WTC11 (cell line): ENCODE results near the gene NEK10. TPM values are rescaled to one million over a fixed set of nuclear protein-coding genes. Genes with fewer than 3 reads are reported as not detected.

ENCODE experiments used
- ATAC-seq: fragments of 200-7000 bp; cut with Tn5 transposase; 2 replicates; pipeline ENCODE4 v1.10.0; 2021; ENCODE audit warnings: mild to moderate bottlenecking, moderate library complexity
- CTCF ChIA-PET: fragments of 300-600 bp; sonication (Branson Sonifier 250); formaldehyde crosslinking; loops from one replicate; lab custom pipeline; 2021; ENCODE audit warnings: antibody characterized with exemption; lab: Charles Lee
- POLR2A ChIA-PET: fragments of 350-600 bp; sonication (Branson Sonifier 250); formaldehyde crosslinking; loops from one replicate; lab custom pipeline; 2021; ENCODE audit warnings: antibody characterized with exemption; lab: Charles Lee
- DNase-seq: peaks from one replicate; pipeline ENCODE4 v3.0.0; 2021; ENCODE audit warnings: low spot score
- H3K27ac Mint-ChIP-seq: 2 replicates; pipeline ENCODE4 v1.8.0; 2021; ENCODE audit warnings: mixed read lengths
- H3K27me3 Mint-ChIP-seq: 2 replicates; pipeline ENCODE4 v1.8.0; 2021; ENCODE audit warnings: low read depth, mild to moderate bottlenecking, moderate library complexity, mixed read lengths
- H3K36me3 Mint-ChIP-seq: 2 replicates; pipeline ENCODE4 v1.8.0; 2021; ENCODE audit warnings: mixed read lengths
- H3K4me1 Mint-ChIP-seq: 2 replicates; pipeline ENCODE4 v1.8.0; 2022; ENCODE audit warnings: mixed read lengths
- H3K4me3 Mint-ChIP-seq: 2 replicates; pipeline ENCODE4 v1.8.0; 2021; ENCODE audit warnings: mild to moderate bottlenecking, moderate library complexity, mixed read lengths
- H3K9me3 Mint-ChIP-seq: 2 replicates; pipeline ENCODE4 v1.8.0; 2021; ENCODE audit warnings: mixed read lengths
- CBFB ChIP-seq: sonication (generic); formaldehyde crosslinking; IDR thresholded peaks from 2 replicates; pipeline ENCODE4 v1.8.1; 2022; ENCODE audit warnings: mild to moderate bottlenecking, low read depth, missing genetic modification reagents
- CREM ChIP-seq: sonication (generic); formaldehyde crosslinking; IDR thresholded peaks from 2 replicates; pipeline ENCODE4 v1.8.1; 2022; ENCODE audit warnings: mild to moderate bottlenecking, missing genetic modification reagents, moderate library complexity
- GABPB1 ChIP-seq: sonication (generic); formaldehyde crosslinking; IDR thresholded peaks from 2 replicates; pipeline ENCODE4 v1.8.1; 2023; ENCODE audit warnings: mild to moderate bottlenecking, missing genetic modification reagents
- GTF2I ChIP-seq: fragments of 250-450 bp; sonication (Bioruptor Pico); conservative IDR thresholded peaks from 2 replicates; pipeline ENCODE4 v1.4.0; 2021; ENCODE audit warnings: mild to moderate bottlenecking
- KAT7 ChIP-seq: sonication (generic); formaldehyde crosslinking; IDR thresholded peaks from 2 replicates; pipeline ENCODE4 v1.8.1; 2023; ENCODE audit warnings: missing genetic modification reagents, mild to moderate bottlenecking, borderline replicate concordance
- OVOL2 ChIP-seq: fragments of 250-450 bp; sonication (Bioruptor Pico); IDR thresholded peaks from 2 replicates; pipeline ENCODE4 v1.9.0; 2021; ENCODE audit warnings: mild to moderate bottlenecking, borderline replicate concordance
- RELA ChIP-seq: sonication (generic); formaldehyde crosslinking; IDR thresholded peaks from 2 replicates; pipeline ENCODE4 v1.8.1; 2022; ENCODE audit warnings: missing genetic modification reagents, mild to moderate bottlenecking, borderline replicate concordance
- RORB ChIP-seq: fragments of 250-450 bp; sonication (Bioruptor Pico); IDR thresholded peaks from 2 replicates; pipeline ENCODE4 v1.9.0; 2021; ENCODE audit warnings: mild to moderate bottlenecking
- SOX15 ChIP-seq: fragments of 250-450 bp; sonication (Bioruptor Pico); IDR thresholded peaks from 2 replicates; pipeline ENCODE4 v1.9.0; 2021; ENCODE audit warnings: mild to moderate bottlenecking
- TEAD1 ChIP-seq: sonication (generic); formaldehyde crosslinking; IDR thresholded peaks from 2 replicates; pipeline ENCODE4 v1.8.0; 2022; ENCODE audit warnings: mild to moderate bottlenecking, missing genetic modification reagents
- ZNF232 ChIP-seq: sonication (generic); formaldehyde crosslinking; IDR thresholded peaks from 2 replicates; pipeline ENCODE4 v1.8.0; 2022; ENCODE audit warnings: mild to moderate bottlenecking, missing genetic modification reagents
- ZNF671 ChIP-seq: fragments of 250-450 bp; sonication (Bioruptor Pico); IDR thresholded peaks from 2 replicates; pipeline ENCODE4 v1.8.0; 2021; ENCODE audit warnings: mild to moderate bottlenecking
- total RNA-seq: library from RNA; stranded (reverse); gene quantifications from 3 replicates; pipeline ENCODE4 v1.2.3, GENCODE V29; 2021
- TF ChIP-seq, protein P1 (sequence below): fragments of 250-450 bp; sonication (Bioruptor Pico); IDR thresholded peaks from 2 replicates; pipeline ENCODE4 v1.9.0; 2021; ENCODE audit warnings: mild to moderate bottlenecking
- TF ChIP-seq, protein P2 (sequence below): sonication (generic); formaldehyde crosslinking; IDR thresholded peaks from 2 replicates; pipeline ENCODE4 v1.8.1; 2023; ENCODE audit warnings: mild to moderate bottlenecking, missing genetic modification reagents, moderate library complexity
- TF ChIP-seq, protein P3 (sequence below): sonication (generic); formaldehyde crosslinking; IDR thresholded peaks from 2 replicates; pipeline ENCODE4 v1.8.1; 2023; ENCODE audit warnings: mild to moderate bottlenecking, missing genetic modification reagents
- TF ChIP-seq, protein P4 (sequence below): sonication (generic); formaldehyde crosslinking; IDR thresholded peaks from 2 replicates; pipeline ENCODE4 v1.8.1; 2023; ENCODE audit warnings: mild to moderate bottlenecking, moderate library complexity, missing genetic modification reagents
- TF ChIP-seq, protein P5 (sequence below): sonication (generic); formaldehyde crosslinking; IDR thresholded peaks from 2 replicates; pipeline ENCODE4 v1.8.0; 2022; ENCODE audit warnings: mild to moderate bottlenecking, missing genetic modification reagents
- TF ChIP-seq, protein P6 (sequence below): fragments of 250-450 bp; sonication (Bioruptor Pico); IDR thresholded peaks from 2 replicates; pipeline ENCODE4 v1.9.0; 2021; ENCODE audit warnings: mild to moderate bottlenecking, borderline replicate concordance

NEK10 gene
- total RNA-seq, 1 experiment from 2014 or later = 0.37 TPM

DNA sequence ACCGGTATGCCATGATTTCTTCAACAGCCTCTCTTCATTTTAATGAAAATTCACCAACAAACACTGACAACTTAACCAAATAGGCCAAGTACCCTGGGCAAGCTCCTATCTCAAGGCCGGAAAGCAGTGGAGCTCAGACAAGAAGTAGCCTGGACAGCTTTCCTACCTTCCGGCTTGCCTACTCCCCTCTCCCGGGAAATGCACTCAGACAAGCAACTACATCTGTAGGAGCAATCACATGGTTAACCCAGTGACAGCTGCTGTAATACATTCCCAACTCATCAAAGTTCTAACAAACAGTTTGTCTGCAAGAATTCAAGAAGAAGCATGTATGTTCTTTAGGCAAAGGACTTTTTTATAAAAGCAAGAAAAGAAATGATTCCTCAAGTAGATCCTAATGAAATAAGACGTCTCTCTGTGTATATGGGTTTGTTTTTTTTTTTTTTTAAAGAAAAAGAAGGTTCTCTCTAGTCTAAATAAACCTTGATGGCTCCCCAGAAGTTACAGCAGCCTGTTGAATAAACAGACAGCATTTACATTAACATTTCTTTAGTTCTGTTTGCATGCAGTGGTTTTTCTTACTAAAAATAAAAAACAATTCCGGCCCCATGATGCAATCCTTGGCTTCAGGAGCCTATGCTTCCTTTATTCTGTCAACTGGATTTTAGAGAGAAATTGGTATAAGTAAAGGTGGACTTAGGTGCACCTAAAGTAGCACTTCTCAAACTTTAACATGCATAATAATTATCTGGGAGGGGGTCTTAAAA, 278.7 kb downstream of the NEK10 start (continued):
- TF ChIP-seq, protein P1, sequence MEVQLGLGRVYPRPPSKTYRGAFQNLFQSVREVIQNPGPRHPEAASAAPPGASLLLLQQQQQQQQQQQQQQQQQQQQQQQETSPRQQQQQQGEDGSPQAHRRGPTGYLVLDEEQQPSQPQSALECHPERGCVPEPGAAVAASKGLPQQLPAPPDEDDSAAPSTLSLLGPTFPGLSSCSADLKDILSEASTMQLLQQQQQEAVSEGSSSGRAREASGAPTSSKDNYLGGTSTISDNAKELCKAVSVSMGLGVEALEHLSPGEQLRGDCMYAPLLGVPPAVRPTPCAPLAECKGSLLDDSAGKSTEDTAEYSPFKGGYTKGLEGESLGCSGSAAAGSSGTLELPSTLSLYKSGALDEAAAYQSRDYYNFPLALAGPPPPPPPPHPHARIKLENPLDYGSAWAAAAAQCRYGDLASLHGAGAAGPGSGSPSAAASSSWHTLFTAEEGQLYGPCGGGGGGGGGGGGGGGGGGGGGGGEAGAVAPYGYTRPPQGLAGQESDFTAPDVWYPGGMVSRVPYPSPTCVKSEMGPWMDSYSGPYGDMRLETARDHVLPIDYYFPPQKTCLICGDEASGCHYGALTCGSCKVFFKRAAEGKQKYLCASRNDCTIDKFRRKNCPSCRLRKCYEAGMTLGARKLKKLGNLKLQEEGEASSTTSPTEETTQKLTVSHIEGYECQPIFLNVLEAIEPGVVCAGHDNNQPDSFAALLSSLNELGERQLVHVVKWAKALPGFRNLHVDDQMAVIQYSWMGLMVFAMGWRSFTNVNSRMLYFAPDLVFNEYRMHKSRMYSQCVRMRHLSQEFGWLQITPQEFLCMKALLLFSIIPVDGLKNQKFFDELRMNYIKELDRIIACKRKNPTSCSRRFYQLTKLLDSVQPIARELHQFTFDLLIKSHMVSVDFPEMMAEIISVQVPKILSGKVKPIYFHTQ (CRISPR knock-in tag) = no peak
- TF ChIP-seq, protein P2, sequence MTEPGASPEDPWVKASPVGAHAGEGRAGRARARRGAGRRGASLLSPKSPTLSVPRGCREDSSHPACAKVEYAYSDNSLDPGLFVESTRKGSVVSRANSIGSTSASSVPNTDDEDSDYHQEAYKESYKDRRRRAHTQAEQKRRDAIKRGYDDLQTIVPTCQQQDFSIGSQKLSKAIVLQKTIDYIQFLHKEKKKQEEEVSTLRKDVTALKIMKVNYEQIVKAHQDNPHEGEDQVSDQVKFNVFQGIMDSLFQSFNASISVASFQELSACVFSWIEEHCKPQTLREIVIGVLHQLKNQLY (CRISPR knock-in tag) = no peak
- no peak for TF ChIP-seq ZNF671

DNA sequence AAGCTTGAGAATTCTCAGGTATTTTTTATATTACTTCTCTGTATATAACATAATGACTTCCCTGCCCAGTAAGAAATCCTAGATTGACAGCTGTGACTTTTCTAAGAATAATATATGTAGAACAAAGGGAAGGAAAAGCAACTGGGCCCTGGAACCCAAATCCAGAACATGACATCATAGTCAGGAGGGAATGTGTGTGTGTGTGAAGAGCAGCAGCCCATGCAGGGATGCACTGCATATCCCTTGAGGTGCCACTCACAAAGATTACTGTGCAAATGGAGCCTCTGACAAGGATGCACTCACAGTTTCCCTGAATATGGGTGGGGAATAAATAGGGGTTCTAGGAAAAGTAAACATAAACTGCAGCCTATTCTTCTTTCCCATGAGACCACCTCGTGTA, 279.5 kb downstream of the NEK10 start:
- DNase-seq (no peak), ATAC-seq (no peak)
- H3K4me3 Mint-ChIP-seq = no peak overlapping the region
- H3K9me3 Mint-ChIP-seq = peaks cover 12% of the 10 kb centered on the region
- H3K4me1 Mint-ChIP-seq = peaks cover 23% of the 10 kb centered on the region
- H3K27ac Mint-ChIP-seq = no peak overlapping the region
- CTCF ChIA-PET = no interaction called here
- no peaks in the 10 kb centered on the region; the same call in 1 of the 2 replicates for H3K27me3 Mint-ChIP-seq
- TF ChIP-seq RELA (CRISPR knock-in tag) (no peak), SOX15 (CRISPR knock-in tag) (no peak), CREM (CRISPR knock-in tag) (no peak), OVOL2 (no peak), KAT7 (no peak), CBFB (CRISPR knock-in tag) (no peak), GTF2I (CRISPR knock-in tag) (no peak)
- TF ChIP-seq, protein P3, sequence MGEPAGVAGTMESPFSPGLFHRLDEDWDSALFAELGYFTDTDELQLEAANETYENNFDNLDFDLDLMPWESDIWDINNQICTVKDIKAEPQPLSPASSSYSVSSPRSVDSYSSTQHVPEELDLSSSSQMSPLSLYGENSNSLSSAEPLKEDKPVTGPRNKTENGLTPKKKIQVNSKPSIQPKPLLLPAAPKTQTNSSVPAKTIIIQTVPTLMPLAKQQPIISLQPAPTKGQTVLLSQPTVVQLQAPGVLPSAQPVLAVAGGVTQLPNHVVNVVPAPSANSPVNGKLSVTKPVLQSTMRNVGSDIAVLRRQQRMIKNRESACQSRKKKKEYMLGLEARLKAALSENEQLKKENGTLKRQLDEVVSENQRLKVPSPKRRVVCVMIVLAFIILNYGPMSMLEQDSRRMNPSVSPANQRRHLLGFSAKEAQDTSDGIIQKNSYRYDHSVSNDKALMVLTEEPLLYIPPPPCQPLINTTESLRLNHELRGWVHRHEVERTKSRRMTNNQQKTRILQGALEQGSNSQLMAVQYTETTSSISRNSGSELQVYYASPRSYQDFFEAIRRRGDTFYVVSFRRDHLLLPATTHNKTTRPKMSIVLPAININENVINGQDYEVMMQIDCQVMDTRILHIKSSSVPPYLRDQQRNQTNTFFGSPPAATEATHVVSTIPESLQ = no peak
- TF ChIP-seq, protein P1 (CRISPR knock-in tag) = no peak
- H3K36me3 Mint-ChIP-seq = peaks cover 10% of the 10 kb centered on the region
- POLR2A ChIA-PET = no interaction called here

DNA sequence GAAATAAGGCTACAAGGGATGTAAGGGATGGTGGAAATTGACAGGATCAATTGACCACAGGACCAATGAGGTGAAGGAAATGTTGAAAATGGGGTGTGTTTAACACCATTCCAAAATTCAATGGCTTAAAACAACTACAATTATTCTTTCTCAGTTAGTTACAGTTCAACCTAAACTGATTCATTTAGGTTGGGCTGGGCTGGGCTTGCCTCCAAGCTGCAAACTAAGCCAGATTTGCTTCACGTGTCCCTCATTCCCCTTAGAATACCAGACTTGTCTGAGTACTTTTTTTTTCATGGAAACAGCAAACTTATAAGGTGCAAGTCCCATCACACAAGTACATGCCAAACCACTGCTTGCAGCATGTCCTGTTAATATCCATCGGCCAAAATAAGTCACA, 280.1 kb downstream of the NEK10 start:
- Mint-ChIP-seq H3K27me3 (no peaks in the 10 kb centered on the region; the same call in 1 of the 2 replicates), H3K4me3 (no peak overlapping the region), H3K4me1 (peaks cover 23% of the 10 kb centered on the region), H3K9me3 (peaks cover 12% of the 10 kb centered on the region), H3K36me3 (peaks cover 10% of the 10 kb centered on the region), H3K27ac (no peak overlapping the region)
- DNase-seq = no peak
- ChIA-PET CTCF (no interaction called here), POLR2A (no interaction called here)
- ATAC-seq = no peak
- TF ChIP-seq GABPB1 (CRISPR knock-in tag) (no peak), ZNF232 (CRISPR knock-in tag) (no peak), CBFB (CRISPR knock-in tag) (no peak), TEAD1 (CRISPR knock-in tag) (no peak), RORB (CRISPR knock-in tag) (no peak)
- TF ChIP-seq, protein P4, sequence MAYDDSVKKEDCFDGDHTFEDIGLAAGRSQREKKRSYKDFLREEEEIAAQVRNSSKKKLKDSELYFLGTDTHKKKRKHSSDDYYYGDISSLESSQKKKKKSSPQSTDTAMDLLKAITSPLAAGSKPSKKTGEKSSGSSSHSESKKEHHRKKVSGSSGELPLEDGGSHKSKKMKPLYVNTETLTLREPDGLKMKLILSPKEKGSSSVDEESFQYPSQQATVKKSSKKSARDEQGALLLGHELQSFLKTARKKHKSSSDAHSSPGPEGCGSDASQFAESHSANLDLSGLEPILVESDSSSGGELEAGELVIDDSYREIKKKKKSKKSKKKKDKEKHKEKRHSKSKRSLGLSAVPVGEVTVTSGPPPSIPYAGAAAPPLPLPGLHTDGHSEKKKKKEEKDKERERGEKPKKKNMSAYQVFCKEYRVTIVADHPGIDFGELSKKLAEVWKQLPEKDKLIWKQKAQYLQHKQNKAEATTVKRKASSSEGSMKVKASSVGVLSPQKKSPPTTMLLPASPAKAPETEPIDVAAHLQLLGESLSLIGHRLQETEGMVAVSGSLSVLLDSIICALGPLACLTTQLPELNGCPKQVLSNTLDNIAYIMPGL (CRISPR knock-in tag) = no peak
- TF ChIP-seq, protein P5, sequence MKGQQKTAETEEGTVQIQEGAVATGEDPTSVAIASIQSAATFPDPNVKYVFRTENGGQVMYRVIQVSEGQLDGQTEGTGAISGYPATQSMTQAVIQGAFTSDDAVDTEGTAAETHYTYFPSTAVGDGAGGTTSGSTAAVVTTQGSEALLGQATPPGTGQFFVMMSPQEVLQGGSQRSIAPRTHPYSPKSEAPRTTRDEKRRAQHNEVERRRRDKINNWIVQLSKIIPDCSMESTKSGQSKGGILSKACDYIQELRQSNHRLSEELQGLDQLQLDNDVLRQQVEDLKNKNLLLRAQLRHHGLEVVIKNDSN (CRISPR knock-in tag) = no peak
- TF ChIP-seq, protein P6, sequence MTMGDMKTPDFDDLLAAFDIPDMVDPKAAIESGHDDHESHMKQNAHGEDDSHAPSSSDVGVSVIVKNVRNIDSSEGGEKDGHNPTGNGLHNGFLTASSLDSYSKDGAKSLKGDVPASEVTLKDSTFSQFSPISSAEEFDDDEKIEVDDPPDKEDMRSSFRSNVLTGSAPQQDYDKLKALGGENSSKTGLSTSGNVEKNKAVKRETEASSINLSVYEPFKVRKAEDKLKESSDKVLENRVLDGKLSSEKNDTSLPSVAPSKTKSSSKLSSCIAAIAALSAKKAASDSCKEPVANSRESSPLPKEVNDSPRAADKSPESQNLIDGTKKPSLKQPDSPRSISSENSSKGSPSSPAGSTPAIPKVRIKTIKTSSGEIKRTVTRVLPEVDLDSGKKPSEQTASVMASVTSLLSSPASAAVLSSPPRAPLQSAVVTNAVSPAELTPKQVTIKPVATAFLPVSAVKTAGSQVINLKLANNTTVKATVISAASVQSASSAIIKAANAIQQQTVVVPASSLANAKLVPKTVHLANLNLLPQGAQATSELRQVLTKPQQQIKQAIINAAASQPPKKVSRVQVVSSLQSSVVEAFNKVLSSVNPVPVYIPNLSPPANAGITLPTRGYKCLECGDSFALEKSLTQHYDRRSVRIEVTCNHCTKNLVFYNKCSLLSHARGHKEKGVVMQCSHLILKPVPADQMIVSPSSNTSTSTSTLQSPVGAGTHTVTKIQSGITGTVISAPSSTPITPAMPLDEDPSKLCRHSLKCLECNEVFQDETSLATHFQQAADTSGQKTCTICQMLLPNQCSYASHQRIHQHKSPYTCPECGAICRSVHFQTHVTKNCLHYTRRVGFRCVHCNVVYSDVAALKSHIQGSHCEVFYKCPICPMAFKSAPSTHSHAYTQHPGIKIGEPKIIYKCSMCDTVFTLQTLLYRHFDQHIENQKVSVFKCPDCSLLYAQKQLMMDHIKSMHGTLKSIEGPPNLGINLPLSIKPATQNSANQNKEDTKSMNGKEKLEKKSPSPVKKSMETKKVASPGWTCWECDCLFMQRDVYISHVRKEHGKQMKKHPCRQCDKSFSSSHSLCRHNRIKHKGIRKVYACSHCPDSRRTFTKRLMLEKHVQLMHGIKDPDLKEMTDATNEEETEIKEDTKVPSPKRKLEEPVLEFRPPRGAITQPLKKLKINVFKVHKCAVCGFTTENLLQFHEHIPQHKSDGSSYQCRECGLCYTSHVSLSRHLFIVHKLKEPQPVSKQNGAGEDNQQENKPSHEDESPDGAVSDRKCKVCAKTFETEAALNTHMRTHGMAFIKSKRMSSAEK (CRISPR knock-in tag) = no peak
